Renal cortical epithelial cell (primary cell): ENCODE results near the gene TMEM269. TPM values are rescaled to one million over a fixed set of nuclear protein-coding genes. Genes with fewer than 3 reads are reported as not detected.
"Not testable (repeated sequence)": the region's sequence is repeated elsewhere in the genome, so short reads cannot be mapped to it uniquely, and the experiment has no call there.

Source experiments
- DNase-seq: peaks from one replicate; pipeline ENCODE4 v3.0.0-alpha.2; 2011; ENCODE audit warnings: low read depth
- total RNA-seq: library from RNA; depleted of rRNA; stranded (reverse); fragments of >200 nt; gene quantifications from 2 replicates; pipeline ENCODE4 v1.2.3, GENCODE V29; 2014

The TMEM269 gene
- total RNA-seq, 1 donor from 2014 or later, result not detected

GRCh38 chr1:42774928-42775526 lies 9.8 kb upstream of the TMEM269 start:
- no peak for DNase-seq

DNA sequence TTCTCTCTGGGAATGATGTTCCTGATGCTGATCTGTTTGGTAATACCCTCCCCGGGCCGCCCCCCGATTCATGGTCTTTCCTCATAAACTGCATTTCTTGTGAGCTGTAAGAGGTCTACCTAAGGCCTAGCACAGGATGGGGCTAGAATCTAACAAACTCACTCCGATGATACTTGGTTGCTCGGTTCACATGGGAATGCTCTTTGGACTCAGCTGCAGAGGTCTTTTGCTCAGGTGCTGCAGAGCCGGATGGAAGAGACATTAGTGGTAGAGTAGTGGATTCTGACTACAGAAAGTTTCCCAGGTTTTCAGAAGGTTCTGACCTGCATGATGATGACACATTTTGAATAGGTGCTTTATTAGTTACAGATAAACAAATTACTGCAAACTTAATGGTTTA lies 8.3 kb upstream of the TMEM269 start:
- DNase-seq, result no peak

- peak; percentile 40 for DNase-seq
Measured at GRCh38 chr1:42777852-42778251, 6.9 kb upstream of the TMEM269 start.

GRCh38 chr1:42779725-42780124 lies 5.1 kb upstream of the TMEM269 start:
- DNase-seq, result no peak

GRCh38 chr1:42780176-42780575 lies 4.6 kb upstream of the TMEM269 start:
- no peak for DNase-seq

GRCh38 chr1:42783092-42783491 lies 1.7 kb upstream of the TMEM269 start:
- no peak for DNase-seq

DNA sequence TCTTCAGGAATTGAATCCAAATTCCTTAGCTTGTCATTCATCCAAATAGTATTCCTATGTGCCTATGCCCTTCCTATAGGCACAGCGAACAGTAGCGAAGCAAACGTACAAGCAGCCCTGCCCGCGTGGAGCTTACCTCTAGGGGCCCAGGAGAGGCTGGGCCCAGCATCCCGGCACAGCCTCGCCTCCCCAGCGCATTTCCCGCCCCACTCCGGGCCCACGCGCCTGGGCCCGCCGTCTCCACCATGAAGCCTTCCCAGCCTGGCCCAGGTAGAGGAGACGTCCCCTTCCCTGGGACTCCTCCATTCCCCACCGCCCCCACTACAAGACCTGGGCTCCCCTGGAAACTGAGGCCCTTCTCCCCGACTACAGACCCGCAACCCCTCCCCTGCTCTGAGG lies 245 bp upstream of the TMEM269 start:
- no peak for DNase-seq

GRCh38 chr1:42786097-42786496 lies 1.3 kb downstream of the TMEM269 start:
- no peak for DNase-seq

DNA sequence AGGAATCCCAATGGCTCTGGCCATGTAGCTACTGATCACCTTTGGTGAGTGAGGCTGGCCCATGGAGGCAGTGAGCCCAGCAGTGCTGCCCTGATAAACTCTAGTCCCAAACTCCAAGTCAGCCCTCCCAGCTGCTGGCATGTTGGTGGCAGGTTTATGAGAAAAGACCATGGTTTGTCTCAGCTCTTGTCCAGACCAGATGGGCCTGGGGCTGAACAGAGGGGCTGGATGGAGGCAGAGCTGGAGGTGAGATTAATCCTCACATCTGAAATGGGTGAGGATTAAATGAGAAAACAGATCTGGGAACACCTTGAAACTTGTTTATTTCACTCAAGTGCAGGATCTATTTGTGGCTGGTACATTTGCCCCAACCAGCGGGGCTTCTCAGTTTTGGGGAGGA lies 3.2 kb downstream of the TMEM269 start:
- no peak for DNase-seq

- no peak for DNase-seq
Measured at GRCh38 chr1:42793824-42794223, 9.0 kb downstream of the TMEM269 start.

DNA sequence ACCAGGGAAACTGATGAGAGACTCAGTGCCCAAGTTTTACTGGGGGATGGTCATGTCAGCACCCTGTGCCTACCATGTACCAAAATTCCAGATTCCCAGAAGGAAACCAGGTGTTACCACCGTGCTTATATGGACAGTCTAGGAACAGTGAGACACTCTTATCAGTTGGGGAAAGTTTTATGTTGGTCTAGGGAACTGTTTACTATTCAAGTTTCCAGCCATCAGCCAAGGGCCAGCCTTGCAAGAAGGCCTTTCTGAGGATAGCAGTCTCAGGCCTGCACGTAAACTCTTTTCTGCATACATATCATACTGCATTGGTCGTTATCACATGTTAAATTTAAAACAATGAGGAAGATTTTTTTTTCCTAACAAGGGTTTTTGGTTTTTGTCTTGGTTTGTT lies 12.6 kb downstream of the TMEM269 start:
- DNase-seq, result no peak

- DNase-seq, result no peak
Measured at GRCh38 chr1:42797979-42798378, 13.2 kb downstream of the TMEM269 start.

DNA sequence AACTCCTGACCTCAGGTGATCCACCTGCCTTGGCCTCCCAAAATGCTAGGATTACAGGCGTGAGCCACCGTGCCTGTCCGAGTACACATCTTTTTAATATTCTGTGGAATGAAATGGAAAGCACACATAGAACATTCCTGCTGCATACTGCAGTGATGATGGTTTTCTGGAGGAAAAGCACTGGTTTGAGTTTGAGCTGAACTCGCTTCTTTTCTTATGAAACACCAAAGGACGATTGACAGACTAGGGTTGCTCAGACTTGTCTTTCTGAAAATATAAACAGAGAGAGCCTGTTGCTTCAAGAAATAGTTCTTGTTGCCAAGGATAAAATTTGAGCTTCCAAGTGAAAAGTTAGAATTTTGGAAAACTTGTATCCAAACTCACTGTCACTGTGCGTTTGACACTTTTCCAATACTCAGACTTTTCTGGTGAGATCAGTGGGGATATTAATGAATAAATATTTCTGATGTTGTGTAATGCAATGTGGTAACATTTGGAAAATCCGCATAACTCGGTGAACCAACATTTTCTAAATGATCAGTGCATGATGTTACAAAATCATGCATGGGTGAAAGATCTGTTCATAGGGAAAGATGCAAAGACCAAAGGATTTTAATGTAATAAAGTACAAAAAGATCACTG lies 17.2 kb downstream of the TMEM269 start:
- no peak for DNase-seq

- DNase-seq, result no peak
Measured at GRCh38 chr1:42806171-42806570, 21.4 kb downstream of the TMEM269 start.

DNA sequence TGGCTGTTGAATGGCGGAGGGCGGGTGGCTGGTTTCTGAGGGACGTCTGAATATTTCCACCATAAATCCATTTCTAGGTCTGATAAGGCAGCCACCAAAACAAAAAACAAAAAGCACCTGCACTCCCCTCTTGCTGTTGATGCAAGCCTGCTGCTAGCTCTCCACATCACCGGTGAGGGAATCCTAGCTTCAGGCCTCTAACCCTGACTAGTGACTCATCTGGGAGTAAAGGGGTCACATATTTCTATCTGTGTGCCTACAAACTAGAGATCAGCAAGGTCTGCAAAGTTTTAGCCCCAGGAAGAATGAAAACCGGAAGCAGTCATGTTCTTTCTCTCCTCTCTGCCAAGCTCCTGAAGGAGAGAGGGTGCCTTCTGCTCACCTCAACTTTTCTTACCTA lies 21.8 kb downstream of the TMEM269 start:
- no peak for DNase-seq

DNA sequence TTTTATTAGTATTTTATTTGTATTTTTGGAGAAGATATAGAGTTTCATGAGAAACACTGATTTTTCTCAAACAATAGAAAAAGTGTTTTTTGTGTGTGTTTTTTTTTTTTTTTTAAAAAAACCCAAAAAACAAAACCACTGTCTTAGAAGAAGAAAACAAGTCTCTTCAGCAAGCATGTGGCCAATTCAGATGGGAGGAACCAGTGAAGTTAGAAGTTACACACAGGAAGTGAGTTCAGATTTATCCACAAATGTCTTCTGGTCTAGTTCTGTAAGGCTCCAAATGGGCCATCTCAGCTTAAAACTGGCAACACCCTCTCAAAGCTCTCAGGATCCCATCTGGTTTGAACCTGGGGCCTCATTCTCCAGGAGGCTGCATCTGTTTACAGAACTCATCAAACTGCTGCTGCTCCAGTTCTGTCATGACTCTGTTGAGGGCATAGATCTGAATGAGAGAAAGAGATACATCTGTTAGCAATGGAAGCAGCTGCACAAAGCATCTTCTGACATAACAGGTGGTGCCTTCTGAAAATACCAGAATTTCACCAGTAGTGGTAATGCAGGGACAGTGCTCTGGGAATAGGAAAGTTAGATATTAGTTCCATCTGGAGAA lies 22.4 kb downstream of the TMEM269 start:
- DNase-seq, result no peak

GRCh38 chr1:42814815-42815214 lies 30.0 kb downstream of the TMEM269 start:
- DNase-seq, result not testable (repeated sequence)

GRCh38 chr1:42815941-42816584 lies 31.3 kb downstream of the TMEM269 start:
- no peak for DNase-seq

- DNase-seq, result peak; percentile 47
Measured at GRCh38 chr1:42816585-42817439, 32.0 kb downstream of the TMEM269 start, which contains the start of the genes ERMAP and SVBP. ERMAP (plus strand) TSS chr1:42817122; CDS start chr1:42830449, 13,327 bp downstream. SVBP (minus strand) TSS chr1:42817397; CDS start chr1:42816544, 853 bp downstream.

DNA sequence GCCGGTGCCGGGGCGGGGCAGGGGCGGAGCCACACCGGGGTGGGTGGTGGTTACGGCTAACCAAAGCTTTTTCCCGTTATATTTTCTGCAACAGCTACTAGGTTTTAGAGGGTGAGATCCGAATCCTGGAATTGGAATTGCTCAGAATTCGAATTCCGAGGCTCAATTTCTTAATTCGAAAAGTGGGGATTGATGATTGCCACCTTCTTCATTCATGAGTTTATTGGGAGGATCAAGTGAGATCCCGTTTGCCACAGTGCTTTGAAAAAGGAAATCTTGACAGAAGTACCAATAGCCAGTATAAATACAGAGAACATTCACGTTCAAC lies 32.6 kb downstream of the TMEM269 start:
- no peak for DNase-seq

DNA sequence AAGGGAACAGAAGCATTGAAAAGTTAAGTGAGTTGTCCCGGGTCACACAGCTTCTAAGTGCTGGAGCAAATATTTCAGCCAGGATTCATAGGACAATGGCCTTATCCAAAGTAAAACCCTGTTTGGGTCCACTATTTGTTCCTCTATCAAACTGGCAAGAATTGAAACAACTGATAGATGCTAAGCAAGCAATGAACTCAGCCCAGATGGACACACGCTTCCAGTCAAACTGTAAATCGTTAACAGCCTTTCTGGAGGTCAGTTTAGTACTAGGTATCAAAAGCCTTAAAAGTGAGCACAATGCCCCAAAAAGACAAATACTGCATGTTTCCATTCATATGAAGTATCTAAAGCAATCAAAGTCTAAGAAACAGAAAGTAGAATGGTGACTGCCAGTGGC lies 33.2 kb downstream of the TMEM269 start:
- peak; percentile 9 for DNase-seq

GRCh38 chr1:42820813-42821212 lies 36.0 kb downstream of the TMEM269 start:
- DNase-seq, result no peak
